CD14-positive monocyte (primary cell): Measurements from ENCODE around the gene CUEDC1. TPM values are rescaled to one million over a fixed set of nuclear protein-coding genes. Genes with fewer than 3 reads are reported as not detected.
A peak's percentile ranks its signal among the peaks of the same experiment; 100 is the strongest.

ENCODE experiments used
- DNase-seq, 3 donors: peaks; one replicate each; pipeline ENCODE4 v3.0.0-alpha.2; 2011 to 2022
- H2AFZ ChIP-seq: 2 replicates; pipeline ENCODE4 v1.6.0; 2012; ENCODE audit warnings: mild to moderate bottlenecking, low read depth, low read length, inconsistent platforms; ENCODE audit not compliant: insufficient read depth, poor library complexity, severe bottlenecking
- H3K27ac ChIP-seq, 2 donors: 1 replicate in 1 of 2; 2 replicates in 1 of 2; pipeline ENCODE4 v1.5.1; 2012 to 2013; ENCODE audit warnings: low read length in 2 of 2, control low read depth in 1 of 2, inconsistent platforms in 1 of 2, low read depth in 1 of 2, mild to moderate bottlenecking in 1 of 2
- H3K27me3 ChIP-seq, 2 donors: one replicate each; pipeline versions ENCODE4 v1.6.0 to v1.6.1; 2011 to 2013; ENCODE audit warnings: low read length in 2 of 2; ENCODE audit not compliant: control insufficient read depth in 2 of 2, insufficient read depth in 2 of 2
- H3K36me3 ChIP-seq, 2 donors: replicated peaks in 1 of 2; 1 replicate in 1 of 2; 2 replicates in 1 of 2; pipeline versions ENCODE4 v1.5.1 to v1.6.1; 2012 to 2013; ENCODE audit warnings: low read length in 2 of 2, control low read depth in 1 of 2, inconsistent platforms in 1 of 2, mild to moderate bottlenecking in 1 of 2; ENCODE audit not compliant: insufficient read depth in 2 of 2, control insufficient read depth in 1 of 2
- H3K4me1 ChIP-seq, 2 donors: 1 replicate in 1 of 2; 2 replicates in 1 of 2; pipeline versions ENCODE4 v1.5.1 to v1.6.1; 2012 to 2013; ENCODE audit warnings: low read length in 2 of 2, control low read depth in 1 of 2, inconsistent platforms in 1 of 2, mild to moderate bottlenecking in 1 of 2, moderate library complexity in 1 of 2; ENCODE audit not compliant: insufficient read depth in 2 of 2, control insufficient read depth in 1 of 2
- H3K4me2 ChIP-seq: replicated peaks from 2 replicates; pipeline ENCODE3; 2012; ENCODE audit warnings: low read length, moderate library complexity, mild to moderate bottlenecking; ENCODE audit not compliant: poor library complexity, severe bottlenecking; ENCODE audit errors: extremely low read depth
- H3K4me3 ChIP-seq, 3 experiments: fragments of 200-600 bp in 1 of 3; sonication (generic) in 1 of 3; replicated peaks in 1 of 3; 1 replicate in 2 of 3; 2 replicates in 1 of 3; pipeline ENCODE4 v1.5.1; 2011 to 2013; ENCODE audit warnings: low read length in 3 of 3, mild to moderate bottlenecking in 3 of 3, control low read depth in 2 of 3, low read depth in 2 of 3, inconsistent platforms in 1 of 3, moderate library complexity in 1 of 3
- H3K79me2 ChIP-seq: 2 replicates; pipeline ENCODE4 v1.6.0; 2012; ENCODE audit warnings: mild to moderate bottlenecking, control low read depth, inconsistent platforms, low read length, moderate library complexity; ENCODE audit not compliant: insufficient read depth
- H3K9ac ChIP-seq: 2 replicates; pipeline ENCODE4 v1.6.0; 2017; ENCODE audit warnings: low read length, mild to moderate bottlenecking; ENCODE audit not compliant: insufficient read depth, poor library complexity, severe bottlenecking
- H3K9me3 ChIP-seq, 2 donors: replicated peaks in 1 of 2; 1 replicate in 1 of 2; 2 replicates in 1 of 2; pipeline versions ENCODE4 v1.5.1 to v1.6.1; 2012 to 2013; ENCODE audit warnings: low read length in 2 of 2, control low read depth in 1 of 2; ENCODE audit not compliant: control insufficient read depth in 1 of 2, insufficient read depth in 1 of 2
- H4K20me1 ChIP-seq: 2 replicates; pipeline ENCODE4 v1.6.0; 2012; ENCODE audit warnings: mild to moderate bottlenecking, low read length, control low read depth, moderate library complexity; ENCODE audit not compliant: insufficient read depth
- H3K27ac Mint-ChIP-seq, 7 donors: one replicate each; pipeline ENCODE4 v1.8.0; 2020; ENCODE audit warnings: mild to moderate bottlenecking in 7 of 7, mixed read lengths in 7 of 7, moderate library complexity in 6 of 7, inconsistent platforms in 2 of 7
- H3K27me3 Mint-ChIP-seq, 3 donors: one replicate each; pipeline ENCODE4 v1.8.0; 2021 to 2022; ENCODE audit warnings: low read depth in 3 of 3, mild to moderate bottlenecking in 3 of 3, mixed read lengths in 3 of 3, moderate library complexity in 3 of 3, inconsistent platforms in 1 of 3
- H3K36me3 Mint-ChIP-seq, 2 donors: one replicate each; pipeline ENCODE4 v1.8.0; 2020; ENCODE audit warnings: mixed read lengths in 2 of 2, inconsistent platforms in 1 of 2, mild to moderate bottlenecking in 1 of 2
- H3K4me1 Mint-ChIP-seq: one replicate; pipeline ENCODE4 v1.8.0; 2020; ENCODE audit warnings: mild to moderate bottlenecking, mixed read lengths
- H3K4me3 Mint-ChIP-seq, 2 donors: one replicate each; pipeline ENCODE4 v1.8.0; 2020; ENCODE audit warnings: mild to moderate bottlenecking in 2 of 2, mixed read lengths in 2 of 2, moderate library complexity in 1 of 2
- H3K9me3 Mint-ChIP-seq, 7 donors: one replicate each; pipeline ENCODE4 v1.8.0; 2020 to 2022; ENCODE audit warnings: mixed read lengths in 7 of 7, mild to moderate bottlenecking in 6 of 7, moderate library complexity in 6 of 7, inconsistent platforms in 2 of 7
- CTCF ChIP-seq: fragments of 200-600 bp; IDR thresholded peaks from one replicate; pipeline ENCODE4 v1.8.0; 2022; ENCODE audit warnings: antibody characterized with exemption, mild to moderate bottlenecking
- WGBS: methylation state at CpG from one replicate; pipeline ENCODE4 v1.1.5; 2013; ENCODE audit warnings: missing lambda C conversion rate; ENCODE audit not compliant: insufficient coverage; 5-methylcytosine and 5-hydroxymethylcytosine counted together
- intact Hi-C, 2 donors: fragments of 100-400 bp; cut with micrococcal nuclease; formaldehyde crosslinking; loops; one replicate each; pipeline versions ENCODE4 v1.15.0 to v1.15.1; 2023
- polyA minus RNA-seq: library from RNA; depleted of rRNA, polyadenylated mRNA; stranded (reverse); fragments of >200 nt; gene quantifications from 2 replicates; pipeline ENCODE4 v1.2.3, GENCODE V29; 2012
- polyA plus RNA-seq, 3 donors: library from polyadenylated mRNA; depleted of rRNA in 1 of 3; unstranded in 2 of 3; stranded (reverse) in 1 of 3; fragments of 300-500 nt in 2 of 3; fragments of >200 nt in 1 of 3; fragmentation: Illumina TruSeq in 2 of 3; gene quantifications; 1 replicate in 2 of 3; 2 replicates in 1 of 3; pipeline ENCODE4 v1.2.3, GENCODE V29; 2012 to 2021
- total RNA-seq, 12 experiments: library from RNA in 1 of 12; stranded (reverse) in 1 of 12; fragments of 120-200 nt in 1 of 12; gene quantifications; one replicate each; pipeline ENCODE4 v1.2.4 and lab custom pipeline; 2013 to 2026; ENCODE audit warnings: mixed read lengths in 6 of 12, inconsistent platforms in 1 of 12

CUEDC1 gene
- total RNA-seq (2013), result 7.4 TPM
- 10 to 100 TPM in 1 of 3 donors, 1 to 10 TPM in 2; 4.2 to 31.0 (median 4.3) TPM for polyA plus RNA-seq
- 6.7 and 11.2 TPM in 2 replicates for polyA minus RNA-seq
- total RNA-seq (lab: John Stamatoyannopoulos, UW), result 2.5 to 23.2 (median 19.0) reads per million in 11 experiments

- Histone ChIP-seq H3K36me3 (no peaks in the 10 kb centered on the region), H3K4me1 (peaks cover 38 to 53% of the 10 kb centered on the region in 2 donors), H3K27me3 (peaks cover 10 to 31% of the 10 kb centered on the region in 2 donors), H3K79me2 (peaks cover 11% of the 10 kb centered on the region), H3K9me3 (no peaks in the 10 kb centered on the region), H3K27ac (peak within 1 kb of the TSS in 1 of 2 donors; percentile 51), H3K9ac (peak within 1 kb of the TSS; percentile 74), H4K20me1 (no peaks in the 10 kb centered on the region), H2AFZ (peak within 1 kb of the TSS; percentile 92), H3K4me3 (peak within 1 kb of the TSS; percentile 57 to 83 (median 72)), H3K4me2 (peak within 1 kb of the TSS; percentile 98)
- intact Hi-C loops, result loop anchor here in 1 of 2 donors (5.0 kb wide), 1 partner anchor 63 kb away; no protein-coding TSS in a partner anchor
- H3K4me1 Mint-ChIP-seq, result peaks cover 51% of the 10 kb centered on the region
- H3K36me3 Mint-ChIP-seq, result peaks cover 8 to 17% of the 10 kb centered on the region in 2 donors
- peak within 1 kb of the TSS; percentile 73 to 89 for H3K4me3 Mint-ChIP-seq
- H3K9me3 Mint-ChIP-seq, result peaks cover 0 to 9% (median 1%) of the 10 kb centered on the region in 7 donors
- TF ChIP-seq CTCF, result peak; percentile 35
- peak; percentile 47 to 69 (median 66) for DNase-seq
- under 1% methylated on average over 66 of the region's 79 CpGs for WGBS
- peak within 1 kb of the TSS in 4 of 7 donors; percentile 31 to 63 (median 44) for H3K27ac Mint-ChIP-seq
- H3K27me3 Mint-ChIP-seq, result peaks cover 33 to 47% (median 44%) of the 10 kb centered on the region in 3 donors
Observed at GRCh38 chr17:57955183-57955931, at the start of gene CUEDC1. CUEDC1 (minus strand) TSS chr17:57955412; CDS start chr17:57885564, 69,848 bp downstream.

- Mint-ChIP-seq H3K4me1 (peaks cover 38% of the 10 kb centered on the region), H3K27me3 (peaks cover 0 to 6% (median 0%) of the 10 kb centered on the region in 3 donors), H3K36me3 (peaks cover 33 to 41% of the 10 kb centered on the region in 2 donors), H3K9me3 (no peaks in the 10 kb centered on the region), H3K27ac (no peak overlapping the region), H3K4me3 (no peak overlapping the region)
- no peak overlapping the region for H3K4me3 ChIP-seq
- H3K4me2 ChIP-seq, result no peak overlapping the region
- no peaks in the 10 kb centered on the region for H3K27me3 ChIP-seq
- intact Hi-C loops, result no loop called here
- no peak for DNase-seq
- H3K9me3 ChIP-seq, result no peaks in the 10 kb centered on the region
- WGBS, result no CpG with 5 or more reads among the region's 3 CpGs
- peaks cover 27 to 39% of the 10 kb centered on the region in 2 donors for H3K4me1 ChIP-seq
- H4K20me1 ChIP-seq, result peaks cover 77% of the 10 kb centered on the region
- H3K9ac ChIP-seq, result no peak overlapping the region
- H3K36me3 ChIP-seq, result peaks cover 45 to 63% of the 10 kb centered on the region in 2 donors
- H3K27ac ChIP-seq, result no peak overlapping the region
- H3K79me2 ChIP-seq, result peaks cover 60% of the 10 kb centered on the region
- TF ChIP-seq CTCF, result no peak
- no peak overlapping the region for H2AFZ ChIP-seq
Observed at GRCh38 chr17:58004060-58004459, 48.8 kb upstream of the CUEDC1 start.
